A549 (cell line): ENCODE measurements around the gene GPR26.

Experiments
- CEBPB ChIP-seq, 2 experiments: fragments of >200 bp in 1 of 2; sonication (Bioruptor Twin) in 1 of 2; formaldehyde crosslinking in 1 of 2; IDR thresholded peaks; 2 replicates each; pipeline ENCODE4 v1.6.1; 2012 to 2016
- ESRRA ChIP-seq: fragments of 150-350 bp; IDR thresholded peaks from 2 replicates; pipeline ENCODE4 v1.6.1; 2014; ENCODE audit warnings: mild to moderate bottlenecking, low read length, borderline replicate concordance
- TF ChIP-seq, protein P1 (sequence below): fragments of >200 bp; sonication (Bioruptor Twin); formaldehyde crosslinking; IDR thresholded peaks from 3 replicates; pipeline ENCODE4 v1.5.1; 2016

DNA sequence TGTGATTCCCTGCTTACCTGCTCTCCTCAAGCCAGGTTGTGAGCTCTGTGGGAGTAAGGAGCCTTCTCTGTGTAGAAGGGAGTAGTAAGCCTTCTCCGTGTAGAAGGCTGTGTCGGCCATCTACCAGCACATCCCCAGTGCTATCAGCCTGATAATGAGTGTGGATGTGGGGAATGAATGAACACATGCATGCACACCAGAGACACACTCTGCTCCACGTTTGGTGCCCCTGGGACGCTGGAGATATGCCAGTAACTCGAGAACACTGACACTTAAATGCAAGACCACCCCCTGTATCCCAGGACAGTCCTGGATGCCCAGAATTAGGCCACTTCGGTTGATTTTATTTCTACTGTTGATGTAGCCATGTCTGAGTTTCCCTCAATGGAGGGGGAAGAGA, 21.1 kb upstream of the GPR26 start:
- TF ChIP-seq CEBPB (IDR thresholded peaks at IDR 0.05) (no peak), ESRRA (no peak)
- TF ChIP-seq, protein P1, sequence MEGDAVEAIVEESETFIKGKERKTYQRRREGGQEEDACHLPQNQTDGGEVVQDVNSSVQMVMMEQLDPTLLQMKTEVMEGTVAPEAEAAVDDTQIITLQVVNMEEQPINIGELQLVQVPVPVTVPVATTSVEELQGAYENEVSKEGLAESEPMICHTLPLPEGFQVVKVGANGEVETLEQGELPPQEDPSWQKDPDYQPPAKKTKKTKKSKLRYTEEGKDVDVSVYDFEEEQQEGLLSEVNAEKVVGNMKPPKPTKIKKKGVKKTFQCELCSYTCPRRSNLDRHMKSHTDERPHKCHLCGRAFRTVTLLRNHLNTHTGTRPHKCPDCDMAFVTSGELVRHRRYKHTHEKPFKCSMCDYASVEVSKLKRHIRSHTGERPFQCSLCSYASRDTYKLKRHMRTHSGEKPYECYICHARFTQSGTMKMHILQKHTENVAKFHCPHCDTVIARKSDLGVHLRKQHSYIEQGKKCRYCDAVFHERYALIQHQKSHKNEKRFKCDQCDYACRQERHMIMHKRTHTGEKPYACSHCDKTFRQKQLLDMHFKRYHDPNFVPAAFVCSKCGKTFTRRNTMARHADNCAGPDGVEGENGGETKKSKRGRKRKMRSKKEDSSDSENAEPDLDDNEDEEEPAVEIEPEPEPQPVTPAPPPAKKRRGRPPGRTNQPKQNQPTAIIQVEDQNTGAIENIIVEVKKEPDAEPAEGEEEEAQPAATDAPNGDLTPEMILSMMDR = no peak
